Activated CD8-positive, alpha-beta memory T cell treated with anti-CD3 and anti-CD28 coated beads, Interleukin-2, amount 10 ng/mL, durations not matched to agents 7 days and 5 days (primary cell): Measurements from ENCODE around the gene HERC3. TPM values are rescaled to one million over a fixed set of nuclear protein-coding genes. Genes with fewer than 3 reads are reported as not detected.

ENCODE experiments used
- ATAC-seq: fragments of 150-1000 bp; cut with Tn5 transposase; one replicate; pipeline ENCODE4 v1.10.0; 2021; ENCODE audit warnings: moderate library complexity
- CTCF ChIA-PET: fragments of 350-600 bp; sonication (Branson Sonifier 250); formaldehyde crosslinking; loops from one replicate; lab custom pipeline; 2021; ENCODE audit warnings: antibody characterized with exemption; lab: Charles Lee
- DNase-seq: peaks from one replicate; pipeline ENCODE4 v3.0.0-alpha.2; 2020
- H3K27ac Mint-ChIP-seq: one replicate; pipeline ENCODE4 v1.8.0; 2021; ENCODE audit warnings: mild to moderate bottlenecking, mixed read lengths
- H3K27me3 Mint-ChIP-seq: one replicate; pipeline ENCODE4 v1.8.0; 2021; ENCODE audit warnings: mixed read lengths
- H3K36me3 Mint-ChIP-seq: one replicate; pipeline ENCODE4 v1.8.0; 2021; ENCODE audit warnings: mild to moderate bottlenecking, mixed read lengths
- H3K4me1 Mint-ChIP-seq: one replicate; pipeline ENCODE4 v1.8.0; 2021; ENCODE audit warnings: mixed read lengths
- H3K4me3 Mint-ChIP-seq: one replicate; pipeline ENCODE4 v1.8.0; 2021; ENCODE audit warnings: mild to moderate bottlenecking, moderate library complexity, mixed read lengths
- H3K9me3 Mint-ChIP-seq: one replicate; pipeline ENCODE4 v1.8.0; 2022; ENCODE audit warnings: low read depth, mixed read lengths
- total RNA-seq, 2 experiments: library from RNA; stranded (reverse); gene quantifications; one replicate each; pipeline ENCODE4 v1.2.3, GENCODE V29; 2021

The HERC3 gene
- total RNA-seq, 2 experiments from 2014 or later = 21.3 to 24.9 TPM

DNA sequence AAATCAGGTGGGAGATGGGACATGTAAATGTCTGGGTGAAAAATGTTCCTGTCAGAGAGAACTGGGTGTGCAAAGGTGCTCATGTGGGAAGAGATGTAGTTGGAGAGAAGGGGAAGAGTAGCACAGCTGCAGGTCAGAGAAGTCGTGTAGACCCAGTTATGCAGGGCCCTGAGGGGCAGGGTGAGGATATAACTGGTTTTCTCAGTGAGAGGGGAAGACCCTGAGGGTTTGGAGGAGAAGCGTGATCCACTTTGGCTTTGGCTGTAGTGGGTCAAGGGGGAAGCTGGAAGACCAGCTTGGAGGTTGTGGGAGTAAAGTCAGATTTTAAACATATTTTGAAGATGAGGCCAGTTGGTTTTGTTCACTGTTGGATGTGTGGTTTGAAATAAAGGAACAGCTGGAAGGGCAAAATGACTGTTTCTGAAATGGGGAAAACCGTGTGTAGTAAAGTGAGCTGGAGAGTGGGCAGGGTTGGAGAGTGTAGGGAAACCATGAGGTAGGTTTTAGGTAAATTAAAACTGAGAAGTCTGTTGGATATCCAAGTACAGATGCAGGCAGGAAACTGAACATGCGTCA lies 61.2 kb downstream of the HERC3 start:
- Mint-ChIP-seq H3K4me3 (no peak overlapping the region), H3K36me3 (peaks cover 13% of the 10 kb centered on the region), H3K4me1 (peaks cover 2% of the 10 kb centered on the region), H3K27me3 (no peaks in the 10 kb centered on the region), H3K9me3 (no peaks in the 10 kb centered on the region), H3K27ac (no peak overlapping the region)
- no peak for DNase-seq
- CTCF ChIA-PET = interaction anchor here (1.2 to 3.6 kb wide), 2 partner anchors 10 to 114 kb away, joined by 3 to 17 read pairs; no protein-coding TSS in a partner anchor
- no peak for ATAC-seq

DNA sequence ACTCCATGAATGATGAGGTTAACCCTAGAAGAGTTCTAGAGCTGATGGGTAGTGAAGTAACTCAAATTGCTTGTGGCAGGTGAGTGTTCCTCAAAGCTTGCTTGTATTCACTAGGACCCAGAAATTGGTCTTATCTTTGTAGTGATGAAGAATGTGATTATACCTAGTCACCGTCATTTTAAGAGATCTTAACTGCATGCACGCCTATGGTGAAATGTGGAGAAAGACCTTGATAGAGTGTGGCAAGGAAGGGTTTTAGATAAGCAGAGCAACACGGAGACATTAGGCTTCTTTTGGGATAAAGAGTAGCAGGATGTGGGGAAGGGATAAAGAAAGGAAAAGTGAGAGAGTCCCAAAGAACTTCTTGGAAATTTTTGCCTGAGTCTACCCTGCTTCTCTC lies 62.9 kb downstream of the HERC3 start:
- no peaks in the 10 kb centered on the region for H3K9me3 Mint-ChIP-seq
- H3K4me1 Mint-ChIP-seq = peaks cover 11% of the 10 kb centered on the region
- no peak for ATAC-seq
- peaks cover 13% of the 10 kb centered on the region for H3K36me3 Mint-ChIP-seq
- no peak for DNase-seq
- CTCF ChIA-PET = interaction anchor here (1.1 to 3.6 kb wide), 2 partner anchors 116 kb away, joined by 4 to 17 read pairs; no protein-coding TSS in a partner anchor
- no peak overlapping the region for H3K27ac Mint-ChIP-seq
- H3K27me3 Mint-ChIP-seq = no peaks in the 10 kb centered on the region
- no peak overlapping the region for H3K4me3 Mint-ChIP-seq

GRCh38 chr4:88659055-88659889 lies 67.0 kb downstream of the HERC3 start:
- H3K4me3 Mint-ChIP-seq = no peak overlapping the region
- H3K36me3 Mint-ChIP-seq = peaks cover 11% of the 10 kb centered on the region
- no peak overlapping the region for H3K27ac Mint-ChIP-seq
- ATAC-seq (peak; percentile 86), DNase-seq (peak; percentile 47)
- CTCF ChIA-PET = interaction anchor here (0.7 to 1.4 kb wide), 12 partner anchors 8 to 143 kb away, joined by 3 to 20 read pairs (median 4); partner anchors contain the start of gene PYURF
- H3K4me1 Mint-ChIP-seq = peaks cover 13% of the 10 kb centered on the region
- H3K27me3 Mint-ChIP-seq = no peaks in the 10 kb centered on the region
- H3K9me3 Mint-ChIP-seq = no peaks in the 10 kb centered on the region

DNA sequence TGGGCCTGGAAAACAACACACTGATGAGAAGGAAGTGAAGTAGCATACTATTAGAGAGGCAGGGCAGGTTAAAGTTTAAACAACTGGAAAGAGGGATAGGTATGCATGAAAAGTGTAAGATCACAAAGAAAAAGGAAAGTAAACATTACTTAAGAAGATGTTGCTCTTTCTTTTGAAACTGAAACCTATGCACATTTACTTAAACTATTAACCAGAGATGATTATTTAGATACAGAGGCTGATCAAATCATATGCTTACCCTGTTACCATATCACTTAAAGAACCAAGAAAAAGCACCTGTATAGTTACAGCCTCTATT lies 67.6 kb downstream of the HERC3 start:
- Mint-ChIP-seq H3K9me3 (no peaks in the 10 kb centered on the region), H3K27ac (no peak overlapping the region), H3K36me3 (peaks cover 11% of the 10 kb centered on the region), H3K27me3 (no peaks in the 10 kb centered on the region), H3K4me3 (no peak overlapping the region), H3K4me1 (peaks cover 13% of the 10 kb centered on the region)
- CTCF ChIA-PET = interaction anchor here (0.9 to 1.4 kb wide), 10 partner anchors 9 to 136 kb away, joined by 3 to 20 read pairs (median 4); partner anchors contain the start of gene PYURF
- DNase-seq (no peak), ATAC-seq (no peak)

DNA sequence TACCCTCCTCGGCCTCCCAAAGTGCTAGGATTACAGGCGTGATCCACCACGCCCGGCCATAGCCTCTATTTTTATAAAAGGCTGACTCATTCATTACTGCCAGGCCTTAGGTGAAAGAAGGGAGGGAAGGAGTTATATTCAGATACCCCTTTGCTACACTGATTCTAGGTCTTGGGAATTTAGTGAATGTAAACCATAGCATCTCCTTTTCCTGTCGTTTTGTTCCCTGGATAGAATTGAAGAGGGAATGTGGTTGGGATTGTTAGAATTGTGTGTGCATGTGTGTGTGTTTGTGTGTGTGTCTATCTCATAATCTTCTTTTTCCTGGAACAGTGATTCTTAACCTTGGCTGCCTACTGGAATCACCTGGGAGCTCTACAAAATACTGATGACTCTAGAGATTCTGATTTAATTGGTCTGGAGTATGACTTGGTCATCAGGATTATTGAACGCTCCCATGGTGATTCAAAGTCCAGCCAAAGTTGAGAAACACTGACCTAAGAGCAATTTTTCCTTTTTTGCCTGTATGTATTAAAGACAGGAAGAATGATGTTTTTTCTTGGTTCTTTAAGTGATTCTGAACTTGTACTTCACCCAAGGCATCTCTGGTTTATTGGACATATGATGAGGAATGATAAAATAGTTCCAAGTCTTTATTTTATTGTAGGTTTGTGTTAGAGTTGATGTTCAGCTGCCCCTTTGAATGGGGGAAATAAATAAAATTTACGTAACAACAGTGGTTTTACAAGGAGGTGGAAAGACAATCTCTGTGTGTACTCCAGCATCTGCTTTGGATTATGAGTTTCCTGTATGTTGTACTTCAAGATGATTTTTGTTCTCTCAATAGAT lies 68.4 kb downstream of the HERC3 start:
- CTCF ChIA-PET = interaction anchor here (1.3 kb wide), 1 partner anchor 121 kb away, joined by 4 read pairs; no protein-coding TSS in a partner anchor
- H3K36me3 Mint-ChIP-seq = peaks cover 7% of the 10 kb centered on the region
- no peak overlapping the region for H3K4me3 Mint-ChIP-seq
- H3K27ac Mint-ChIP-seq = no peak overlapping the region
- DNase-seq = no peak
- H3K4me1 Mint-ChIP-seq = peaks cover 13% of the 10 kb centered on the region
- H3K9me3 Mint-ChIP-seq = no peaks in the 10 kb centered on the region
- no peak for ATAC-seq
- H3K27me3 Mint-ChIP-seq = no peaks in the 10 kb centered on the region

GRCh38 chr4:88661739-88662138 lies 69.5 kb downstream of the HERC3 start:
- Mint-ChIP-seq H3K9me3 (no peaks in the 10 kb centered on the region), H3K4me1 (peaks cover 13% of the 10 kb centered on the region), H3K4me3 (no peak overlapping the region), H3K27me3 (no peaks in the 10 kb centered on the region), H3K36me3 (no peaks in the 10 kb centered on the region), H3K27ac (no peak overlapping the region)
- ATAC-seq (no peak), DNase-seq (no peak)
- CTCF ChIA-PET = interaction anchor here (1.3 kb wide), 1 partner anchor 122 kb away, joined by 4 read pairs; no protein-coding TSS in a partner anchor

DNA sequence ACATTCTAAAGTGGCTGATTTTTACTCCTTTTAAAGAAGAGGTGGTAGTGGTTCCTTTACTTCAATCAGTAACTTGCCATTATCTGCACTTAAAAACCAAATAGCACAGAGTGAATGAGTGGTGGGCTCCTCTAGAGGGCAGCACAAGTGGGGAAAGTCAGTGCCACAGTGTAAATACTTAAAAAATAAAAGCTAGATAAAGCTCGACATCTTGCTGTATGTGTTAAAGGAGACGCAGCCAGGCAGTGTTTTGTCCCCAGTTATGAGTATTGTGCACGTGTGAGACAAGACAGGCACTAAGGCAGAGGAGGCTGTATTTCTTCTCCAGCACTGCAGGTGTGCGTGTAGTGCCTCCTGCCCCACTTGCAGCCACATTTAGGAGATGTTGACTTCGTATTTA lies 80.7 kb downstream of the HERC3 start:
- Mint-ChIP-seq H3K27ac (no peak overlapping the region), H3K4me3 (no peak overlapping the region), H3K36me3 (peaks cover 9% of the 10 kb centered on the region), H3K27me3 (no peaks in the 10 kb centered on the region), H3K4me1 (peaks cover 2% of the 10 kb centered on the region), H3K9me3 (no peaks in the 10 kb centered on the region)
- ATAC-seq (peak; percentile 36), DNase-seq (no peak)
- CTCF ChIA-PET = interaction anchor here (0.9 to 2.0 kb wide), 3 partner anchors 10 to 118 kb away, joined by 3 to 5 read pairs (median 4); no protein-coding TSS in a partner anchor

GRCh38 chr4:88673886-88674285 lies 81.6 kb downstream of the HERC3 start:
- no peaks in the 10 kb centered on the region for H3K9me3 Mint-ChIP-seq
- H3K36me3 Mint-ChIP-seq = peaks cover 17% of the 10 kb centered on the region
- H3K27ac Mint-ChIP-seq = no peak overlapping the region
- no peak for DNase-seq
- no peaks in the 10 kb centered on the region for H3K27me3 Mint-ChIP-seq
- peaks cover 2% of the 10 kb centered on the region for H3K4me1 Mint-ChIP-seq
- no peak for ATAC-seq
- CTCF ChIA-PET = interaction anchor here (0.9 to 2.0 kb wide), 2 partner anchors 10 to 11 kb away, joined by 3 to 5 read pairs; no protein-coding TSS in a partner anchor
- H3K4me3 Mint-ChIP-seq = no peak overlapping the region

GRCh38 chr4:88674565-88674964 lies 82.3 kb downstream of the HERC3 start:
- no peaks in the 10 kb centered on the region for H3K27me3 Mint-ChIP-seq
- H3K4me1 Mint-ChIP-seq = peaks cover 2% of the 10 kb centered on the region
- H3K4me3 Mint-ChIP-seq = no peak overlapping the region
- DNase-seq (no peak), ATAC-seq (no peak)
- H3K36me3 Mint-ChIP-seq = peaks cover 20% of the 10 kb centered on the region
- CTCF ChIA-PET = interaction anchor here (2.0 kb wide), 1 partner anchor 12 kb away, joined by 5 read pairs; no protein-coding TSS in a partner anchor
- no peaks in the 10 kb centered on the region for H3K9me3 Mint-ChIP-seq
- H3K27ac Mint-ChIP-seq = no peak overlapping the region

GRCh38 chr4:88674979-88675378 lies 82.7 kb downstream of the HERC3 start:
- Mint-ChIP-seq H3K4me3 (no peak overlapping the region), H3K9me3 (no peaks in the 10 kb centered on the region), H3K27ac (no peak overlapping the region), H3K36me3 (peaks cover 24% of the 10 kb centered on the region), H3K4me1 (peaks cover 2% of the 10 kb centered on the region), H3K27me3 (no peaks in the 10 kb centered on the region)
- no peak for DNase-seq
- no peak for ATAC-seq
- CTCF ChIA-PET = no interaction called here

- CTCF ChIA-PET = no interaction called here
- no peak overlapping the region for H3K4me3 Mint-ChIP-seq
Observed at GRCh38 chr4:88675543-88675942, 83.3 kb downstream of the HERC3 start.

DNA sequence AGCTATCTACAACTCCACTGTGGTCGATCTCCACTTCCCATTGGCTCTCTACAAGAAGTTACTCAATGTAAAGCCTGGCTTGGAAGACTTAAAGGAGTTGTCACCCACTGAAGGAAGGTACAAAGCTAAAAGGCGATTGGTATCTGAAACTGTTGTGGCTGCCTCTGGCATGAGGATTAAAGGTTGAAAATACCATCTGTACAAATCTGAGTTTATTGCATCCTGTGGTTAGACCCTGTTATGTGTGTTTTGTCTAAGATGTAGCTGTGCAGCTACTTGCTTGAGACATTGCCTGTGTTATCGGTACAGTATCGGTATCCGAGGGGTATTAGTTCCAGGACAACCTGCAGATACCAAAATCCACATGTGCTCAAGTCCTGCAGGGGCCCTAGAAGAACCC lies 88.9 kb downstream of the HERC3 start:
- no peaks in the 10 kb centered on the region for H3K27me3 Mint-ChIP-seq
- peaks cover 5% of the 10 kb centered on the region for H3K4me1 Mint-ChIP-seq
- CTCF ChIA-PET = no interaction called here
- DNase-seq (no peak), ATAC-seq (no peak)
- no peak overlapping the region for H3K27ac Mint-ChIP-seq
- peaks cover 47% of the 10 kb centered on the region for H3K36me3 Mint-ChIP-seq
- no peaks in the 10 kb centered on the region for H3K9me3 Mint-ChIP-seq
- H3K4me3 Mint-ChIP-seq = no peak overlapping the region

More at GRCh38 chr4:88675543-88675942, 83.3 kb downstream of the HERC3 start:
- H3K4me1 Mint-ChIP-seq = peaks cover 2% of the 10 kb centered on the region
- ATAC-seq = no peak
- no peaks in the 10 kb centered on the region for H3K27me3 Mint-ChIP-seq
- no peak for DNase-seq
- peaks cover 25% of the 10 kb centered on the region for H3K36me3 Mint-ChIP-seq
- no peak overlapping the region for H3K27ac Mint-ChIP-seq
- H3K9me3 Mint-ChIP-seq = no peaks in the 10 kb centered on the region

DNA sequence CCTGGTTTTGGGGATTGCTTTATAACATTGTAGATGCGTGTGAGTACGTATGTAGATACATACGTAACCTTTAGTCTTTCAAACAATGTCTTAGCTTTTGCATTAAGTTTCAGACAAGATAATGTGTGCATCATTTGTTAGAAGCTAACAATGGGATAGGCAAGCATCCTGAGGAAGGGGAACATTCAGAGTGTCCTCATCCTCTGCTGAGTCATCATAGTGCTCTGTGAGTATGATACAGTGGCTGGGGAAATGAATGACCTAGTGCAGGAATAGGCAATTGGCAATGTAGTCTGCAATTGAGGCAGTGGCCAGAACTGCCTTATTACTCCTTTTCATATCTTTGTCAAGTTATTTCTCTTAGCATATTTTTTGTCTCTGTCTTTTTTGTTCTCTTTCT lies 98.1 kb downstream of the HERC3 start:
- Mint-ChIP-seq H3K36me3 (peaks cover 6% of the 10 kb centered on the region), H3K9me3 (no peaks in the 10 kb centered on the region), H3K4me1 (peaks cover 7% of the 10 kb centered on the region), H3K27ac (no peak overlapping the region), H3K4me3 (no peak overlapping the region), H3K27me3 (no peaks in the 10 kb centered on the region)
- no peak for ATAC-seq
- DNase-seq = no peak
- CTCF ChIA-PET = interaction anchor here (1.2 kb wide), 1 partner anchor 333 kb away, joined by 3 read pairs; no protein-coding TSS in a partner anchor
